Activated CD4-positive, alpha-beta T cell treated with anti-CD3 and anti-CD28 coated beads for 4 hours (primary cell): Measurements from ENCODE around the gene FABP7.
"Not testable (repeated sequence)": the region's sequence is repeated elsewhere in the genome, so short reads cannot be mapped to it uniquely, and the experiment has no call there.

Experiments
- DNase-seq, 2 donors: peaks; one replicate each; pipeline ENCODE4 v3.0.0-alpha.2; 2020

The FABP7 gene

DNA sequence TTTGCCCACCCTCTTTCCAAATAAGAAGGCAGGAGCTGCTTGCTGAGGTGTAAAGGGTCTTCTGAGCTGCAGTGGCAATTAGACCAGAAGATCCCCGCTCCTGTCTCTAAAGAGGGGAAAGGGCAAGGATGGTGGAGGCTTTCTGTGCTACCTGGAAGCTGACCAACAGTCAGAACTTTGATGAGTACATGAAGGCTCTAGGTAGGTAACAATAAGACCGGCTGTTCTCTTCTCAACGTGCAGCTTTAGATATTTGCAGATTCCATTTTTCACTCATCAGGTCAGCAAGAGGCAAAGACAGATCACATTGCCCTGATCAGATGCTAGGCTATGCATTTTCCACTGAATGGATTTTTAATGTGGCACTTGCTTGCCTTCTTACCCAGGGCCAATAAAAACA lies at the start of gene FABP7:
TSS of gene FABP7 (plus strand) at position 50 of the 400 bp plus-strand sequence. CDS start at position 129, 79 bp downstream.
- DNase-seq, result no peak

DNA sequence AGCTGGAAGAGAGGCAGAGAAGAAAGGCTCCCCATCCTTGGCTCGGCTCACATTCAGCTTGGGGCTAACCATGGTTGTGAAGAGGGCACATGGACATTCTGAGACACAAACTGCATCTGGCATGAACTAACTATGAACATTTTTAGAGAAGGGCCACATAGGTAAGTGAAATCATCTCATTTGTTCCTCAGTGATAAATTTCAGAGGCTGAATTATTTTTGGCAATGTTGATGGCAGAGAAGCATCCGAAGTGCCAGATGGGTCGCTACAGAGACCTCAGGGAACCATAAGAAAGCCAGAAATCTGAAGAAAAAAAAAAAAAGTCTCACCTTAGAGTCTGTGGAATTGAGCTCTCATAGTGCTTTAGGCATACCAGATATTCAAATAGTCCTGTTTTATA lies 49.2 kb upstream of the FABP7 start:
- no peak for DNase-seq

DNA sequence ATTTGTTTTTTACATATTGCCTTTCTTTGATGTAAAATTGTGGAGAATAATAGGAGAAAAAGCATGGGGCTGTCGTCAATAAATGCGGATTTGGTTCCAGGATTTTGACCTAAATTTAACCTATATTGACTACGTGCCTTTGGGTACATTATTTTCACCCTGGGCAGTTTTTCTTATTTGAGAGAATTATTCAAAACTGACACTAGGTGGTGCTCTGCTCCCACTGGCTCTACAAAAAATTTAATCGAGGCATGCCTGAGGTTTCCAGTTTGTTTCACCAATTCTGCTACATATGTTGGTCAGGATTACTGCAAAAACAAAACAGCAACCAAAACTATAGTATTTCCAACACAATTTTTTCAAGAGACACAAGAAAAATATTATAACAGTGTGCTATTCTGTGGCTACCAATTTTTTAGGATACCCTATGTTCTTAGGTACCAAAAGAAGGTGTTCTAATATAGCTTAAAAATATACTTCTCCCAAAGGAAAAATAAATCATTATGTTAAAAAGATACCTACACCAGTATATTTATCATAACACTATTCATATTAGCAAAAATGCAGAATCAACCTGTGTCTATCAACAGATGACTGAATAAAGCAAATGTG lies 48.6 kb upstream of the FABP7 start:
- no peak for DNase-seq

- DNase-seq, result no peak
Observed at GRCh38 chr6:122733259-122733658, 46.3 kb upstream of the FABP7 start.

DNA sequence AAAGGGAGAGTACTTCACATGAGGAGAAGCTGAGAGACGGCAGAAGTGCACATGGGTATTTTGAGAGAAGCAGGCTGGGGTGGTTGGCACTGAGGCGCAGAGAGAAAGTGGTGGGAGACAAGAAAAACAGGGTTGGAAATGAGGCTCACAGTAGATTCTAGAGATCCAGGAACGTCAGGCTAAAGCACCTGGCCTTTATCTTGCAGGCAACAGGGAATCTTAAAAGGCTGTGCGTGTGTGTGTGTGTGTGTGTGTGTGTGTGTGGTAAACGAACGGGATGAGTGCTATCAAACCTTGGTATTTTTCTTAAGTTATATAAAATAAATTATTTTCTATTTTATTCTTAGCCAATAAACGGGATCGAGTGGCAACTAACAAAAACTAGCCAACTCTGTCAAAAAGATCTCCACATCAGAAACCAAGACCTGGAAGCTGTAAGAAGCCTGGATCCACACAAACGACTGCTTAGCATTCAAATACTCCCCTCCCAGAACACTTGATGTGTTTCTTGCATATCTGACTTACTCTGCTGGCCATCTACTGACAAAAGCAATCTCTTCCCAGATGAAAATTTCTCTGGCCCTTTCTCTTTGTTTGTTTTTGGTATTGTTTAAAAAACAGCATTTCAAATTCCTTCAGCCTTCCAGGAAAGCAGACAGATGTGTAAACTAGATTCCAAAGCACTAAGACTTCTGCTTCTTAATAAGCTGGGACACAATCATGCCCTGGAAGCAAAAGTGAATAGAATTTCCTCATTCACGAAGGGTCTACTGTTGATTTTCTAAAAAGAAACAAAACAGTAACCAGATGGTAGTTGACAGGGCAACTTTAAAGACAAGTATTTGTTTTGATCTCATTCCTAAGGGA lies 44.8 kb upstream of the FABP7 start:
- no peak for DNase-seq

DNA sequence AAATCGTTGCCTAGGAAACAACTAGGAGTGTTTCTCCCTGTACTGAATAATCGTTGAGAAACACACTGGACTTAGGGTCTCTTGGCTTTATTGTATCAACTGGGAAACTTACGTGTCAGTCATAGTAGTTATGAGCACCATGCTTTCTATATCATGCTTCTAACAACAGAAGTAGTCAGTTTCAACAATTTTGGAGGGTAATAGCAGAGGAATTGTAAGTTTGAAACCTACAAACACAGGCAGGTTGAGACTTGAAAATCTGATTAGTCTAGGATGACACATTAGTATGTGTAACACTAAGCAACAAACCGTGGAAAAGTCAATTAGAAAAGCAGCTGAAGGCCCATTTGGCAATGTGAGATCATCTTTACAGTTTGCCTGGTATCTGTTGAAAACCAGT lies 43.9 kb upstream of the FABP7 start:
- DNase-seq, result no peak

GRCh38 chr6:122736163-122736562 lies 43.4 kb upstream of the FABP7 start:
- DNase-seq, result no peak

- no peak for DNase-seq
Observed at GRCh38 chr6:122736616-122737015, 42.9 kb upstream of the FABP7 start.

DNA sequence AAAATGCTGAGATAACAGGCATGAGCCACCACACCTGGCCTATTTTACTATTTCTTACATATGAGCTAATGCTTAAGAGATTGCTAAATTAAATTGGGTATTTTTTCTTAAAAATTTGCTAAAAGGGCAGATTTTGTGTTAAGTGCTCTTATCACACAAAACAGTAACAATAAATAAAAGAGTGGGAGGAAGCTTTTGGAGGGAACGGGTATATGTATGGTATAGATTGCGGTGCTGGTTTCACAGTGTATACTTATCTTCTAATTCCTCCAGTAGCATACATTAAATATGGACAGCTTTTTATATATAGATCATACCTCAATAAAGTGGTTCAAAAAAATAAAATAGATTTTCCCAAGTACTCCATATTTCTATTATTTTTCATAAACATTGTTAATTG lies 39.4 kb upstream of the FABP7 start:
- no peak for DNase-seq

DNA sequence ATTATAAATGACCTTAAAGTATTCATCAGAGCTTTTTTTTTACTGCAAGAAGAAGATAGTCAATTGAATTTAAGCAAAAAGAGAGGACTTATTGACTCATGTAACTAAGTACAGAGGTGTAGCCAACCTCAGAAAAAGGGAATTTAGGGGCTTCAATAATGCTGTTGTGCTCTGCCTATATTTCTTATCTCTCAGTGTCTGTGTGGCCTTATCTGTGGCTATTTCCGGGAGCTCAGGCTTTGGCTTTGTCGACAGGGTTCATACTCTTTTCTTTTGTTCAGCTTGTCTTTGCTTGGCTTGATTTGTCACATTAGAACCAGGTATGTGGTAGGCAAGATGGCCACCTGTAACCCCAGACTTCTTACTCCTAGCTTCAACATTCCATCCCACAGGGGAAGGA lies 38.6 kb upstream of the FABP7 start:
- no peak for DNase-seq

GRCh38 chr6:122744247-122744646 lies 35.3 kb upstream of the FABP7 start:
- not testable (repeated sequence) for DNase-seq

DNA sequence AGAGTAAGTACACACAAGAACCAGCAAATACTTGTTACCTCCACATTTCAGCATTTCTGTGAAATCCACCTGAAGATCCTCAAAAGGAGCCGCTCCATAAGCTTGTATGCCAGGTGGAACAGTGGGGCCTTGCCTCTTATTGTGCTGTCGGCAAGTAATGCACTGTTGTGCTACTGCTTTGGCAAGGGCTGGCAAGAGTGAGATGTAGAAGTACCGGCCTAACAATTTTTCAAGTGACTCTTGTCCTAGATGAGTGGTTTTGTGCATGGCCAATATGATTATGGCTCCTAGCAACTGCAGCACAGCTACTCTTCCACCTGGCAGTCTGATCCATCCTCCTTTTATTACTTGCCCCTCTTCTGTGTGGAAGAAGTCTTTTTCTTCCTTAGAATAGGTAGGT lies 34.7 kb upstream of the FABP7 start:
- DNase-seq, result not testable (repeated sequence)

GRCh38 chr6:122746688-122747087 lies 32.8 kb upstream of the FABP7 start:
- no peak for DNase-seq

GRCh38 chr6:122747573-122747972 lies 31.9 kb upstream of the FABP7 start:
- DNase-seq, result no peak

DNA sequence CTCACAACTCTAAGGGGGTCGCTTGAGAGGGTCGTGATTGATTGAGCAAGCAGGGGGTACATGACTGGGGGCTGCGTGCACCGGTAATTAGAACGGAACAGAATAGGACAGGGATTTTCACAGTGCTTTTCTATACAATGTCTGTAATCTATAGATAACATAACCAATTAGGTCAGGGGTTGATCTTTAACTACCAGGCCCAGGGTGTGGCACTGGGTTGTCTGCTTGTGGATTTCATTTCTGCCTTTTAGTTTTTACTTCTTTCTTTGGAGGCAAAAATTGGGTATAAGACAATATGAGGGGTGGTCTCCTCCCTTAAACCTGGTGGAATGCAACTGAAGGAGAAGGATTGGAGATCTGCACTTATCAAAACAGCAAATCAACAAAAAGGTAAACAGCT lies 30.6 kb upstream of the FABP7 start:
- DNase-seq, result not testable (repeated sequence)

DNA sequence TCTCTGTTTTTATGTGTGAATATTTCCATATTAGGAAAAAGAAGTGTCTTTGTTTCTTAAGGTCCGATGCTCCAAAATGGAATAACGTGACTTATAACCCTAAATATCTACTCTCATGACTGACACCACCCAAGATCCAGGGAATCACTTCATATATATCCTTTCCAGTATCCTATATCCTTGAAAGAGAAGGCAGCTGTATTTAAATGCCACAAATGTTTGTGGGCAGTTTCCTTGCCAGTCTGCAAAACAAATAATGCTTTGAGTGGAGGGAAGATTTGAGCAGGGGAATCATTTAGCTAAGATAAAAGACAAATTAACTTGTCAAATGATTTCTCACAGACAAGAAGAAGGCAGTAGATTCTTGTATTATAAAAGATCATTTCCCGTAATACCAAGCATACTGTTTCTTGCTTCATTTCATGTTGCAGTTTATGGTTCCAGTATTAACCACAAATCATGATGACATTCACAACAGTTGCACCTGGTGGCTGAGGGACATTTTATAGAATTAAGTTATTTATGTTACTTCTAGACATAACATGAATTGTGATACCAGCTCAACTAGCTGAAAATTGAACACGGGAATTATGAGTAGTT lies 30.0 kb upstream of the FABP7 start:
- no peak for DNase-seq

GRCh38 chr6:122751326-122751725 lies 28.2 kb upstream of the FABP7 start:
- DNase-seq, result no peak

DNA sequence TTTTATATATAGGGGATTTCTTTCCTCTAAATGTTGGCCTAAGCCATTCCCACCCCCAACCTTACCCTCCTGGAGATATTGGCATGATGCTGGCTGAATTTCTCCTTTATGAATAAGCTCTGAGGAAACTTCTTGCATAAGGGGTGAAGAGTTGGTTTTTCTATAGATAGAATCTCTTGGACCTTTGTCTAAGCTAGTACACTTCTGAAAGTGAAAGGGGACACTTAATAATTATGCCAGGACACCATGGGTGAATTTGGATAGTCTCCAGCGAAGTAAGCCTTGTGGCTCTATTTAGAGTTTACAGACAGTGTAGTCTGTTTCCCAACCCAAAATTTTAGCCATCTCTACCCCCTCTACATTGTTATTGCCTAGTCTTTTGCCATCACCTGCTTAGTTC lies 27.1 kb upstream of the FABP7 start:
- no peak for DNase-seq

- no peak for DNase-seq
Observed at GRCh38 chr6:122753000-122753687, 26.4 kb upstream of the FABP7 start.

- no peak for DNase-seq
Observed at GRCh38 chr6:122753688-122754056, 25.8 kb upstream of the FABP7 start.

DNA sequence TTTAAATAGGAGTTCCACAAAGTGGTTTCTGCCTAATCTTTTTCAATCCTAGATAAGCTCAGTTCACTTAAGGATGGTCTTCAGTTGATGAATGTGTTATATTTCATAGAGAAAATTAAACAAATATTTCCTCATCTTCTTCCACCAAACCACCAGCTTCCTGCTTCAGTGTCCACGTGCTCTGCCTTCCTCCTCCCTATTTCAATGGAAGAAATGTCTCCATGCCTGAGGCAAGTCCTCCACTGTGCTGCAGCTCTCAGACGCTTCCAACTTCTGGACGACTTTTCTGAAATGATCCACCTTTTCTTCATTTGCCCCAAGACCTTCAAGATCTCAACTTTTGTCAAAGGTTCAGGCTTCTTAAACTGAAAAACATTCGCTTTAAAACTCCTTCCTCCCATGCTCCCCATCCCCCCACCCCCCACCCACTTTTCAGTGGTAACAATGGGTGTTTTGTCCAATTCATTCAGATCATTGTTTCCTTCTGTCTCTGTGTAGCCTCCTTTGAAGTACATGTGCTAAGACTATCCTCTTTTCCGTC lies 25.3 kb upstream of the FABP7 start:
- DNase-seq, result no peak

DNA sequence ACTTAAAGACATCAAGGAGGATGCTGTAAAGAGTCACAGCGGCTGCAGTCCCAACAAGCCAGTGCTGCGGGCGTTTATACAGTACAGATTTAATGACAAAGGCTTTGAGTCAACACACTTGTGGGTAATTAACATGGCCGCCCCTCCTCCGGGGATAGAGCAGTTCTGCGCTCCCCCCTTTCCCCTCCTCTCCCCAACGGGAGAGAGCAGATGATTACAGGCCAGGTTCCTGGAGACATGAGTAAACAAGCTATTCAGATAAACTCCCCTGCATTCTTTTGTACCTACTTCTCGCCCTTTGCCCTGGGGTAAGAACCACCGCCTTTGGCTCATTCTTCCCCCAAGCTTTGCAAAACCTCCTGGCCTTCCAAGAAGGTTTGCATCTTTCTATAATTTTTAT lies 23.6 kb upstream of the FABP7 start:
- DNase-seq, result no peak

GRCh38 chr6:122758927-122759334 lies 20.6 kb upstream of the FABP7 start:
- DNase-seq, result no peak
